ENCODE data around the gene MYRIP.

MYRIP gene

DNA sequence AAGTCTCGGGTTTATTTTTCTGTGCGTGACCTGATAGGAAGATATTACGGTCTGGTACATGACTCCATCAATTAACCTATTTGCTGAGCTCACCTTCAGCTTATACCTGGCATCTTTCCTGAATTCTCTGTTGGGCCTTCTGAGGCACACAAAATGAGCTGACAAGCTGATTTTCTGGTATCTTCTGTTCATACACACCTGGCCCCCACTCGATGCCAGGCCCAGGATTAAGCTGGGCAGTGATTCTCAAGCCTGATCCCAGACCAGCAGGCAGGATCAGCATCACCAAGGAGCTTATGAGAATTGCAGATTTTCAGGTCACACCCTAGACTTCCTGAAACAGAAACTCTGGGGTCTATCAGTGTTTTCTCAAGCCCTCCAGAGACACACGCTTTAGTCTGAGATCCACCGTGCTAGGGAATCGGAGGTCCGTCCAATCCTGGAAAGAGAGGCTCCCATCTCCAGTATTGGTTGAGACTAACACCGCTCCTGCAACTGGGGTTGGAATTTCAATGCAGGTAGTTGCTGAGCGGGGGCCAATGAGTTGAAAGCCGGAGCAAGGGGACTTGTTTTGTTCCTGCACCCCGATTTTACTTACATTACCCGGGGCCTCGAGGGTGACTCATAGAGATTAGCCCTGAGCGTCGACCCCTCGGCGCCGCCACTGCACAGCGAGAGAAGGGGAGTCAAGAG lies 499.5 kb downstream of the MYRIP start:
- Mint-ChIP-seq H3K4me1 (ENCODE audit: low read depth) (peaks cover 15% of the 10 kb centered on the region), H3K27me3 (ENCODE audit: low read depth) (no peaks in the 10 kb centered on the region), H3K4me3 (peak overlapping the region; percentile 99), H3K36me3 (ENCODE audit: low read depth) (peaks cover 30% of the 10 kb centered on the region), H3K9me3 (no peaks in the 10 kb centered on the region), H3K27ac (peak overlapping the region; percentile 96)
- DNase-seq (ENCODE audit: low spot score), result no peak

GRCh38 chr3:40309418-40309924 lies 500.1 kb downstream of the MYRIP start, which contains the start of gene EIF1B:
Gene EIF1B (plus strand): TSS chr3:40309707. CDS start chr3:40309942, 235 bp downstream.
- Mint-ChIP-seq H3K9me3 (no peaks in the 10 kb centered on the region), H3K4me3 (peak within 1 kb of the TSS; percentile 99), H3K36me3 (ENCODE audit: low read depth) (peaks cover 31% of the 10 kb centered on the region), H3K4me1 (ENCODE audit: low read depth) (peaks cover 15% of the 10 kb centered on the region), H3K27ac (peak within 1 kb of the TSS; percentile 96), H3K27me3 (ENCODE audit: low read depth) (no peaks in the 10 kb centered on the region)
- peak; percentile 98 for DNase-seq (ENCODE audit: low spot score)

Measured in T-helper 2 cell treated with Interferon-gamma antibody and Interleukin-4, amounts not matched to agents 5 μg/mL and 100 μg/mL, for 36 hours (primary cell).